HG03460 (cell line): ENCODE data around the gene NCKAP5L.
"Not testable (repeated sequence)": the region's sequence is repeated elsewhere in the genome, so short reads cannot be mapped to it uniquely, and the experiment has no call there.

Source experiments
- ATAC-seq: cut with Tn5 transposase; IDR thresholded peaks from one replicate; pipeline ENCODE4 v1.9.1; 2021; ENCODE audit not compliant: unreplicated experiment

The NCKAP5L gene, protein sequence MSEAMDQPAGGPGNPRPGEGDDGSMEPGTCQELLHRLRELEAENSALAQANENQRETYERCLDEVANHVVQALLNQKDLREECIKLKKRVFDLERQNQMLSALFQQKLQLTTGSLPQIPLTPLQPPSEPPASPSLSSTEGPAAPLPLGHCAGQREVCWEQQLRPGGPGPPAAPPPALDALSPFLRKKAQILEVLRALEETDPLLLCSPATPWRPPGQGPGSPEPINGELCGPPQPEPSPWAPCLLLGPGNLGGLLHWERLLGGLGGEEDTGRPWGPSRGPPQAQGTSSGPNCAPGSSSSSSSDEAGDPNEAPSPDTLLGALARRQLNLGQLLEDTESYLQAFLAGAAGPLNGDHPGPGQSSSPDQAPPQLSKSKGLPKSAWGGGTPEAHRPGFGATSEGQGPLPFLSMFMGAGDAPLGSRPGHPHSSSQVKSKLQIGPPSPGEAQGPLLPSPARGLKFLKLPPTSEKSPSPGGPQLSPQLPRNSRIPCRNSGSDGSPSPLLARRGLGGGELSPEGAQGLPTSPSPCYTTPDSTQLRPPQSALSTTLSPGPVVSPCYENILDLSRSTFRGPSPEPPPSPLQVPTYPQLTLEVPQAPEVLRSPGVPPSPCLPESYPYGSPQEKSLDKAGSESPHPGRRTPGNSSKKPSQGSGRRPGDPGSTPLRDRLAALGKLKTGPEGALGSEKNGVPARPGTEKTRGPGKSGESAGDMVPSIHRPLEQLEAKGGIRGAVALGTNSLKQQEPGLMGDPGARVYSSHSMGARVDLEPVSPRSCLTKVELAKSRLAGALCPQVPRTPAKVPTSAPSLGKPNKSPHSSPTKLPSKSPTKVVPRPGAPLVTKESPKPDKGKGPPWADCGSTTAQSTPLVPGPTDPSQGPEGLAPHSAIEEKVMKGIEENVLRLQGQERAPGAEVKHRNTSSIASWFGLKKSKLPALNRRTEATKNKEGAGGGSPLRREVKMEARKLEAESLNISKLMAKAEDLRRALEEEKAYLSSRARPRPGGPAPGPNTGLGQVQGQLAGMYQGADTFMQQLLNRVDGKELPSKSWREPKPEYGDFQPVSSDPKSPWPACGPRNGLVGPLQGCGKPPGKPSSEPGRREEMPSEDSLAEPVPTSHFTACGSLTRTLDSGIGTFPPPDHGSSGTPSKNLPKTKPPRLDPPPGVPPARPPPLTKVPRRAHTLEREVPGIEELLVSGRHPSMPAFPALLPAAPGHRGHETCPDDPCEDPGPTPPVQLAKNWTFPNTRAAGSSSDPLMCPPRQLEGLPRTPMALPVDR (N-terminal part only)

DNA sequence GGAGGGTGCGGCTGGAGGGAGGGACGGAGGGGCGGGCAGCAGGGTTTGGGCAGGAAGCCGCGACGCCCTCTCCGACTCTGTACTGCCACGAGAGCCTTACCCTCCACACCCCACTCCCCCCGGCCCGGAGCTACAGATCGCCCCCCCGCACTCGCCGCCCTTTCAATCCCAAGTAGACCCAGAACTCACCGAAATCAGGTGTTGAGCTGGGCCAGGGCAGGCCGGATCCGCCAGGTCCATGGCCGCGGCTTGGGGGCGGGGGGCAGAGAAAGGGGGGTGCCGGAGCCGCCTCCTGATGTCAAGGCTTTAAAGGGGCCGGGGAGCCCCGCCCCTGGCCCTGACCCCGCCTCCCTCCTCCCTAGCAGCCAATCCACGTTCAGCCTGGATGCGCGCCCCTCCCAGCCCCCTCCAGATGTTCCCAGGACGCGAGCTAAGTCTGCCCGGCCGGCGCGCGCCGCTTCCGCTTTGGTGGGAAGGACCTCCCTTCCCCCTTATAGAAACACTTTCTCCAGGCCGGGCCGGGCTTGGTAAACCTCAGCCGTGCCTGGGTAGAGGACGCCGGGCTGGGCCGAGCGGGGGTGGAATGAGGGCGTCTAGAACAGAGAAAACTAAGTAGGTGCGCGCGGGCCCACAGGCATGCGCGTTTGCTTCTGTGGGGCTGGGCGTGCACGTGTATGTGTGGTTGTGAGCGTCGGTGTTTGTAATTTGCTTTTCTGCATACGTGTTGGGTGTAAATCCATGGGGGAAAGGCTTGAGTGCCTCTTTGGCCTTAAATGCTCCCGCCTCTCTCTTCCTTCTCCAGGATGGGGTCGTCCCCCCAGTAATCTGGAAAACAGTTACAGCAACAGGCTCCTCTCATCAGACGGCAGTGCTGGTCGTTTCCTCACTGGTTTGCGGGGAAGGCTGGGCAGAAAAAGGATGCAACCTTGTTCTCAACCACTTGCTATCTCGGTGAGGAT lies at the start of gene NCKAP5L:
TSS of gene NCKAP5L (minus strand) at position 281 of the 959 bp plus-strand sequence. CDS start 24,369 bp downstream, outside the sequence.
- peak; percentile 76 for ATAC-seq

DNA sequence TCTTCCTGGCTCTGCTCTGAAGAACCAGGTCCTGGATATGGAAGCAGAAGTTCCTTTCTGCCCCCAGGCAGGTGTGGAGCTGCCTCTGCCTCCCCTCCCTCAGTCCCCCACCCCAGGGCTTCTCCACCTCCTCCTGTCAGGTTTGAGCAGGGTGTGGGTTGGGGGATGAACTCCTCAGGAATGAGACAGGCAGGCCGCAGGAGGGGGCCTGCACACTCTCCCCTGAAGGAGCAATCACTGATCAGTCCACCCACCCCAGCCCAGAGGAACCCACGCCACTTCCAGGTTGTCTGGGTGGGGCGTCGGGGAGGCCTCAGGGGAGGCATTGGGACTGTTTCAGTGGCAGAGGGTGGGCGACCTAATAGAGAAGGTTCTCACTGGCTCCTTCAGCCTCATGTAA lies 48.9 kb upstream of the NCKAP5L start:
- ATAC-seq, result no peak

DNA sequence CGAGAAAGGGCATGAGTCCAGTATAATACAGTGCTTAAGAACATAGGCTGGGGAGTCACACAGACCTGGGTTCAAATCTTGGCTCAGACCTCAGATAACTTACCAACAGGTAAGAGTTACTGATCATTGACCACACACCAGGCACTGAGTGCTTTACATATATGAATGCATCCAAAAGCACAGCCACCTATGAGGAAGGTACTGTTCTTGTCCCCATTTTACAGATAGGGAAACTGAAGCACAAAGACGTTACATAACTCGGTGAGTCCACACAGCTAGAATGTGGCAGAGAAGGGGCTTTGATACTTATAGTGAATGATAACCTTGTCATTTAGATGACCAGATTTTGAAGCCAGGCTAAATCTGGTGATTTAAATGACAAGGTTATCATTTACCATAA lies 47.9 kb upstream of the NCKAP5L start:
- no peak for ATAC-seq

DNA sequence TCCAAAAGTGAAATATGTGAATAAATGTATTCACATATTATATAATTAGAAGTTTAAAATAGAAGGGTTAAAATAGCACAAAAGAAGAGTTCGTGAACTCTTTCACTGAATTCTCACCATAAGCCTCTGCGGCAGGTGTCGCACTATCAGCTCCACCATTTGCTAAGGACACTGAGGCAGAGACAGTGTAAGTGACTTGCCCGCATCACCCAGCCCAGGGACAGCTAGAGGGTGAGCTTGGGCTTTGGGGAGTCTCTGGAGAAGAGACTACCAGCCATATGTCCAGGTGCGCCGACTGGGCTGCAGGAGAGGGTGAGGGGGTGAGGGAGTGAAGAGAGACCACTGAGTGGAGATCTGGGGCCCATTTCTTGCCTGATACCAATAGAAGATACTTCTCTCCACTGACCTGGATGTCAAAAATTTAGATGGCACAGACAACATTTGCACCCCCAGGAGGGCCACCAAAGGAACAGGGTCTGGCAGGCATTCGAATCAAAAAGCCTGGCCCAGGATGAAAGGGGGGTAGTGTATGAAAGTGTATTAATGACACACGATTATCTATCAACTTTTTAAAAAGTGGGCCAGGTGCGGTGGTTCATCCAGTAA lies 47.0 kb upstream of the NCKAP5L start:
- ATAC-seq, result no peak

DNA sequence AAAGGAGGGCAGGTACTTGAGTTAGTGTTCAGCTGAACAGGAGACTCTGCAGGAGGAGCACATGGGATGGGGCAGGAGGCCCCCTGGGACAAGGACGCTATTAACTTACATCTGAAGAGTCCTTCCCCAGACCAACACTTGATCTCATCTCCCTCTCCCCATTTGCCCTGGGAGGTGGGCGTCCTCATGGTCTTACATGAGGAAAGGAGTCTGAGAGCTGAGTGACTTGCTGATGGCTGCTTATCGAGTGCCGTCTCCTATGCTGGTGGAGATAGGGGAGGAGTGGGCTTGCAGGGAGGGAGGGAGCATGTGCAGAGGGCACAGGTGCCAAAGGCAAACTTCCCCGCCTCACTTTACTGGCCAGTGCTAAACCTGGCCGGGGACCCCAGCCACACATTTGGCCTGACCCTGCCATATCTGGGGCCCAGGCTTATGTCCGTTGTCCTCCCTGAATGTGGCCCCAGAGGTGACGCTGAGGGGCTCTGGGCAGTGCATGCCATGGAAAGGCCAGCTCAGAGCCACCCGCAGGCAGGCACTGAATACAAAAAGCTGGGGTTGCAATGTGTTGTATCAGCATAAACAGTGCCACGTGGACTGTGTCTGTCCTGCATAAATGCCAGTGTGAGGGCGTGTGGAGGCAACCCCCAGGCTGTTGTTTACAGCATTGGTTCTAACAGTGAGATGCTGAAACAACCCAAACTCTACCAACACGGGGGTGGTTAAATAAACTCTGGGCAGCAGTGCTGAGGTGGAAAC lies 46.1 kb upstream of the NCKAP5L start:
- ATAC-seq, result no peak

DNA sequence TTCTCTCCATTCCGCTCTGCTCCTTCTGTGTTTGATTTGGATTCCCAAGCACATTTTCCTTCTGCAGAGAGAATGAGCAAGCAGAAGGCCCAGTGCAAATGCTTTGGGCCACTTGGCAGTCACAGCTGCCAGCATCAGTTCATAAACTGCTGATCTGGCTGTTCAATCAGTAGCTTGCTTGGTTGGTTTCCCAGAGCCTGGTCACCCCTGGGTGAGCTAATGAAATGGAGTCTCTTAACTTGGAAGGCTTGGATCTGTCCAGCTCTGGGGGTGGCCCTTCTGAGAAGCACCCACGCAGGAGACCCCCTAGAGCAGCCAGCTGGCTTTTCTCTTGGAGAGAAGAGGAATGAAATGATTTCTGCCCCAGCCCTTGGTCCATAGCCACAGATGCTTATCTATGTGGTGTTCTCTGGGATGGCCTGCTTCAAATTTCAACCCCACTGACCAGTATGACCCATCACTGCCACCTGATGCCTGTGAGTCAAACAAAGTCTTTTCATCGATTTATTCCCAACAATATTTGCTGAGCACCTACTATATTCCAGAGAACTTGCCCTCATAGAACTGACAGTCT lies 45.2 kb upstream of the NCKAP5L start:
- no peak for ATAC-seq

DNA sequence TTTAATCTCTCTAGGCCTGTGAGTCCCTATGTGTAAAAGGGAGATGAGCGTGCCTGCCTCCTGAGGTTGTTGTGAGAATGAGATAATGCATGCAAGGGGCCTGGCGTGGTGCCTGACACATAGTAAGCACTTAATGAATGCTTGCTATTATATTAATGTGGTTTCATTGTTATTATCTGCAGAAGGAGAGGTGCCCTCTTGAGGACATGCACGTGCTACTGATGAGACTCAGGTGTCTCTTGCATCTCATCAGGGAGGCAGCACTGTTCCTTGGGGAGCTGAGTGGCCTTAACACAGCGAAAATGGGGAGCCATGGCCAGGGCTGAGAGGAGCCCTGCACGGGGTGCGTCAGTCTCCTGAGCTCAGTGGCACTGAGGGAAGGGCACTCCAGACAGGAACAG lies 44.6 kb upstream of the NCKAP5L start:
- no peak for ATAC-seq

DNA sequence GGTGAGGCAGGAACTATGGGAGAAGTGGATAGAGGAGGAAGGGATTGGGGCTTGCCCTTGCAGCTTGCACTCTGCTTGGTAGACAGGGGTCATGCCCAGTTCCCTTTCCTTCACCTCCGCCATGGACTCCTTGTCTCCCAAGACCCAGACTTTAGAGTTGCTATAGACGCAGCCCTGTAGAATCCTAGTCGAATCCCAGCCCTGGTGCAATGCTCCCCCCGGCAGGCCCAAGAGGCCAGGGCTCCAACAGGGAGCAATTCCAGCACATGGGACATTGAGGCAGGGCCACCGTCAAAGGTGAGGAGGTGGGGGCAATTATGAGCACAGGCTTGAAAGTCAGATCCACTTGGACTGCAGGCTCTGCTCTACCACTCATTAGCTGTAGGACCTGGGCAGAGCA lies 44.2 kb upstream of the NCKAP5L start:
- ATAC-seq, result no peak

DNA sequence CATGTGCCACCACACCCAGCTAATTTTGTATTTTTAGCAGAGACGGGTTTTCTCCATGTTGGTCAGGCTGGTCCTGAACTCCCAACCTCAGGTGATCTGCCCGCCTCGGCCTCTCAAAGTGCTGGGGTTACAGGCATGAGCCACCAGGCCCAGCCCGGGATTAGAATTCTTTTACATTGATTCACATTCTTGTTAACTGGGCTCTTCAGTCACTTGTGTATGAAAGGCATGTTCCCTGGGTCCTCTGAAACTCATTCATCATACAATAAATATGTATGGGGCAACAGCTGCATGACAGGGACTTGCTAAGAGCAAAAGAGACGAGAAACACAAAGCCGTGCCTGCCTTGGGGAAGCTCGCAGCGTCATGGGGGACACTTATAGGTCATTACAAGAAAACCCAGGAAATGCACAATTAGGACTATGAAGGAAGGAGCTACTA lies 43.6 kb upstream of the NCKAP5L start:
- ATAC-seq, result not testable (repeated sequence)

DNA sequence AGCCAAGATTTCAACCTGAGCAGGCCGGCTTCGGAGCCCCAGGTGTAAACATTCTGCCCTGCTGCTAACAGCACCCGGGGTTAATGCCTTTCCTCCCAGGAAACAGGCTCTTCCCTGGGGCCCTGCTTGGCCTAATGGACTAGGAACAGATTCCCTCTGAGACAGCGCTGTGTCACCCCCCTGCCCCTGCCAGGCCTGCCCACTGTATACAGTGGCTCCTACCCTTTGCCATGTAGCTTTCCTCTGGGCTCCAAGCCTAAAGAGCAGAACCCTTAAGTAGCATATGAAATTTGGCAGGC lies 43.0 kb upstream of the NCKAP5L start:
- no peak for ATAC-seq

DNA sequence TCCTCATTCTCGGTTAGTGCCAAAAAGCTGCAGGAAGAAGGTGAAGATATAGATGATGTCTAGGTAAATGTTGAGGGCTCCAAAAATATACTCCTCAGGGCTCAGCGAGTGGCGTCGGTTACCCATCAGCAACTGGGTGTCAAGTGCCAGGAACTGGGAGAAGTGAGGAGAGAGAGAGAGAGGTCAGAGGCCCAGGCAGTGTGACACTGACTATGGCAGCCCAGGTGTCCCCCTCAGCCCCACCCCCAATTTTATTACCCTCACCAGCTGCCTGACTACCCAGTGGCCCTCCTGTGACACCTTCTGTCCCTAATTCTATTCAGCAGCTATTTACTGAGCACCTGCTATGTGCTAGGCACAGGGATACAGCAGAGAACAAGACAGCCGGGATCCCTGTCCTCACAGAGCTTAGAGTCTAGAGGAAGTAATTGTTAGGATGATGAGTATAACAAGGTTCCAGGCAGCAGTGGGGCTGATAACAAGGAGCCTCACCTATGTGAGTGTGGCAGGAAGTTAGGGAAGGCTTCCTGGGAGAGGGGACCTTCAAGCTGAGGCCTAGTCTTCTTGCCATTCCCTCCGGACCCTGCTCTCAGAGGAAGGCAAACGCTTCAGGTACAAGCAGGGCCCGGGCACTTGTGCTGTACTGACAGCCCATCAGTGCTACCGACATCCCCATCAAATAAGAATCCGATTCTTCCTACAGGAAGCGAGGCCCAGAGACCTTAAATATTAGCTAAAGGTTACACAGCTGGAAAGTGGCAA lies 42.5 kb upstream of the NCKAP5L start:
- no peak for ATAC-seq

DNA sequence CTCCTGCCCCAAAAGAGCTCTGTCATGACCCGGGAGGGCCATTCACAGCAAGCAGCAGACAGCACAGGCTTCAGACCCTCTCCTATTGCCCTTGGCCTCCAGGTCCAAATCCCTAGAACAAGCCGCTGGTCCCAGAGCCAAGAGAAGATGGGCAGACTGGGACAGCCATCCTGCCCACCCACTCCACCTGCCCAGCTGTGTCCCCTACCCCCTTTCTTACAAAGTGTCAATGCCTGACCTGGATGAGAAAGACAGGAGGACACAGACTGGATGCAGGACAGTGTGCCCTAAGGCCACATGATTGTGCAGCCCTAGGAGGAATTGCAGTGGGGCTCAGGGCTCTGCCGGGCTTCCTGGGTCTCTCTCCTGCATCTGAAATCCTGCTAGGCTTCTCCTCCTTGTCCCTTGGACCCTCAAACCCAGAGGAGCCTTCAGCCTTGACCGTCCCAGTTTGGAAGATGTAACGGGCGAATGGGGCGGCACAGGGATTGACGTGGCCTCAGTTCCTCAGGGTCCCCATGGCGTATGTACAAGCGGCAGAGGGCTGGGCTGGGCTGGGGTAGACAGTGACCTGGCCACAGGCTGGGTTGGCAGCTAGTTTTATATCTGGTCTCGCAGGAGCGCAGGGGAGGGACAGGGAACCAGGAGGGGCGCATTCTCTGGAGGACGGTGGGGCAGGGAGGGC lies 41.7 kb upstream of the NCKAP5L start:
- no peak for ATAC-seq

DNA sequence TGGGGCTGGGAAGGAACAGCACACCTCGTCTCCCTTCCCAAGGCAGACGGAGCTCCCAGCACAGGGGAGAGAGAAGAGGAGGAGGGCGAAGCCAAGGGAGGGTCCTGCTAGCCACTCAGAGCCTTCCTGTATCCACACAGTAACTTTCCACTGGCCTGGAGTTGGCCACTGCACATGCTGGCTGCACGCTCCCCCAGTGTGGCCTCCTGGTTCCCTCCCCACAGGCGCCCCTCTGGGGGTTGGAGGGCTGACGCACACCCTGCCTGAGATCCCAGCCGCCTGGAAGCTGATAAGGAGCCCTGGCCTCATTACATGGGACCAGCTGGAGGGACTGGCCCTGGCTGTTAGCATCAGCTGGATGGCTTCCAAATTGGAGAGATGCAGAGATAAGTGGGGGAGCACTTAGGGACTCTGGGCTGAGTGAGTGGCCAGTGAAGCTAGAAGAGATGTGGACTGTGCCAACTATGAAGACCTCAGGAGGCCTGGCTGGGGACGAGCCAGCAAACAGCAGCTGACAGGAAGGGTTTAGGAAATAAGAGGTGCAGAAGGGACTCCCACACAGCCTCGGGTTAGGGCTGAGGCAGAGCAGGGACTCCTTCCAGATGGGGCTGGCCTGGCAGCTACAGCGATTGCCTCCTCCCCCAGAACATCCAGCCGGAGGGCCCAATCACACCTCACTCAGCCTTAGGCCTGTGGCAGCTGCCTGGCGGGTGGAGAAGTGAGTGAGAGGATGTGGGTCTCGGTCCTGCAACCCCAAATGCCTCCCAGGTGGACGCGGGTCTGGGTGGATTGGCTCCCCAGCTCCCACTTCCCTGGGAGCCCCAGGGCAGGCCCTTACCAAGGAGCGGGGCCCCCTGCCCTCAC lies 41.0 kb upstream of the NCKAP5L start:
- no peak for ATAC-seq

DNA sequence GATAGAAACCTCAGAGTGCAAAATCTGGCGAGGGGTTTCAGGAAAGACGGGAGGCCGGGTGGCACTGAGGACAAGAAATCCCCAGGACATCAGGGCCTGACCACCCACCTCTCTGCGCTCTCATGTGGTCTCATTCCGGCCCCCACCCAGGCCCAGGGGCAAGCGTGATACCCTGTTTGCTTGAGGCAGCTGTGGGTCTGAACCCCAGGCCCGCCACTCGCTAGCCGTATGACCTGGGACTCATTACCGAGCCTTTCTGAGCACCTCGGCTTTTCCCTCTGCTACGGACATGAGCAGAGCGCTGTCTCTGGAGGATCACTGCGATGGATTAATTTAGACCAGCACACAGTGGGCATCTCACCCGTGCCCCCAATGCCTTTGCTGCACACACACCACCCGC lies 40.2 kb upstream of the NCKAP5L start:
- ATAC-seq, result no peak

DNA sequence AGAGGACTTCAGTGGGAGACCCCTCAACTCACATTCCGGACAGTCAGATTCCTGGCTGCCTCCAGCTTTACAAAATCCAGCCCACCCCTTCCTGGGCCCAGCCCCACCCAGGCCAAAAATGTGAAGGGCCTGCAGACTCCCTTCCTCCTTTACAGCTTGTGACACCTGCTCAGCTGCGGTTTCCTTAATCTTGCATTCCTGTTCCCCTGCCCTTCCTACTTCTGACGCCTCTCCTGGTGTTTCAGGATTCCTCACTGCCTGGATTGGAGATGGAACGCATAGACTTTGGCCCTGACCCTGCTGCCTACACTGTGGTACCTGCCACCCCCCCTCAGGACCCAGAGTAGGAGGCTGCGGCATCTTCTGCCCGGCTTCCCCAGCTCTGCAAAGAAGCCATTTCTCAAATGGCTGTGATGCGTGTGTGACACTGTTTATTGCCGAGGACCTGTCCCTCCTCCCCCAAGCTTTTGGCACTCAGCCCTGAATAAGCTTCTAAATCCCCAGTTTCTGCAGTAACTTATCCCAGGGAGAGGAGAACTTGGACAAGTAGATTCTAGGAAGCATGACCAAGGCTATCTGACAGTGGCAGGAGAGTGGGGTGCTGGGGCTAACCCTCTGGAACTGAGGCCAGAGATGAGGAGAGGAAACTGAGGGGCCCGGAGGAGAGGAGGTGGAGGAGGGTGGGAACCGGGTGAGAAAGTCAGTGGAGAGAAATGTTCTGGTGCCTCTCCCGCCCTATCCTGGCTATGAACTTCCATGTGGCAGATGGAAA lies 39.5 kb upstream of the NCKAP5L start:
- ATAC-seq, result no peak
